Stomach (tissue), 4 donors: ENCODE data around the gene TCN2.

Experiments
- CTCF ChIP-seq, 7 experiments: fragments of 450-650 bp in 4 of 7; fragments of 200-600 bp in 3 of 7; sonication (generic) in 3 of 7; IDR thresholded peaks; one replicate each; pipeline ENCODE4 v1.5.1; 2016 to 2019; ENCODE audit warnings: antibody characterized with exemption in 7 of 7, control low read depth in 2 of 7, mild to moderate bottlenecking in 1 of 7
- POLR2A ChIP-seq, 4 donors: fragments of 450-650 bp; IDR thresholded peaks; one replicate each; pipeline ENCODE4 v1.6.1; 2016; ENCODE audit warnings: antibody characterized with exemption in 4 of 4, control low read depth in 2 of 4, mild to moderate bottlenecking in 1 of 4, moderate library complexity in 1 of 4
- POLR2AphosphoS5 ChIP-seq, 3 donors: sonication (generic); formaldehyde crosslinking; IDR thresholded peaks; one replicate each; pipeline ENCODE4 v1.6.1; 2016; ENCODE audit warnings: antibody characterized with exemption in 3 of 3

GRCh38 chr22:30628491-30628890, 21.5 kb downstream of the TCN2 start:
- no peak for TF ChIP-seq CTCF (IDR thresholded peaks at IDR 0.05)
- TF ChIP-seq POLR2AphosphoS5 (IDR thresholded peaks at IDR 0.05), result no peak
- no peak for TF ChIP-seq POLR2A (IDR thresholded peaks at IDR 0.05)
